ENCODE data around the gene GPRC5C.

GPRC5C gene

DNA sequence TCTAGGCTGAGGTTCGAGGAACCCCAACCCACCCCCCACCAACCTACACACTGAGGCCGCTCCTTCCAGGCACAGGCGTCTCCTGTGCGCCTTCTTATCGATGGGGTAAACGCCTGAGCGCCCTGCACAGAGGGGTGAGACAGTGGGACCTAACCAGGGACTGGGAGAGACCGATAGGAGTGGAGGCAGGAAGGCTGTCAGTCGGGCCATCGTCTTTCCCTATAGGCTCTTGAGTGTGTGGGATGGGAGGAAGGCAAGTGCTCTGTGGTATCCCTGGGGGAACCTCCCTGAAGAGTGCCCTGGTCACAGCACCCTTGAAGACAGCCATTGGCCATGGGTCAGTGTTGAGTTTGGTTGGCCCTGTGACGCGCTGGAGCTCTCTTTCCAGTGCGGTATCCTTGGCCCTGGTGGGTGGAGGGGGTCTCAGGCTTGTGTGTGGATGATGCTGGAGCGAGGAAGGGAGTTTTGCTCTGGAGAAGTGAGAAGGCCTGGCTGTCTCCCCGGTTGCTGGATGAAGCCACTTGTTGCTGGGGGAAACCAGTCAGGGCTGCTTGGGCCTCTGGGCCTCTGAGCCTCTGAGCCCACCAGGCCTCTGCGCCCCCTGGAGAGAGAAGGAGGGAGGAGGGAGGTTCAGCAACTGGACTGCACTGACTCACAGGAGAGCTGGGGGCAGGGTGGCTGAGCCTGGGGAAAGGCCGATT is 1.7 kb downstream of the GPRC5C start:
- DNase-seq = peak; percentile 44

DNA sequence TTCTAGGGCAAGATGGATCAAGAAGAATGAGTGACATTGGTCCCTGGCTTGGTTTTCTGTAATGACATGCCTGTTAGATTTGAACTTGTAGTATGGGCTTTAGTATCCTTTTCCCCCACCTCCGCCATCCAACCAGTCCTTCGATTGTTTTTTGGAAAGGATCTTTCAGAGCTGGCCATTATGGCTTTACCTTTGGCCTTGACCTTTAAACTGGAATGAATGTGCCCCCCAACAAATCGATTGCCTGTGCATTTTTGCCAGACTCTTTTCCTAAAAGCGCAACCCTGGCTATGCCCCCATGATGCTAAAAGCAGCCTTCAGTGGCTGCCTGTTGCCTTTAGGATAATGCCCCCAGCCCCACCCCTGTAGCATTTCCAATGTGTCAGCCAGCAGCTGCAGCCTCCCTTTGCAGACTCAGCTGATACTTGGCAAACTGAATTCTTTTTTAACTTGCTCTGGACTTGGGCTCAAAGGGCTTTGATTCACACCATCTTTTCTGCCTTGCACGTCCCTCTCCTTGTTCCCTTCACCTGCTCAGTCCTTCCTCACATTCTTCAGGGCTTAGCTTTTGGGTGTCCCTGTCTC is 4.0 kb downstream of the GPRC5C start:
- DNase-seq = peak; percentile 38

DNA sequence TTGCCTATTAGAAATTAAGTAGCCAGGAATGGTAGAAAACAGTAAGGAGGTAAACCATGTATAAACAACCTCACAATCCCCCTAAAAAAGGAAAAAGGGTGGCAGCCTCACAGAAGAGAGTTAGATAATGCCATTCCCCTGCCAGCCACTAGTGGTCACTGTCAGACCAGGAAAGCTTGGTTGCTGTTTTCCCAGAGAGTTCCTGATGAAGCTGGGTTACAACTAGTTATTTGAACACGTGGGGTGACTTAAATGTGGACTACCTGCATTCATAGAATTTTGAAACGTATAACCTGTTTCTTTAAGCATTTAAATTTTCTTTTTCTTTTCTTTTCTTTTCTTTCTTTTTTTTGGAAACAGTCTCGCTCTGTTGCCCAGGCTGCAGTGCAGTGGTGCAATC is 5.8 kb downstream of the GPRC5C start:
- peak; percentile 47 for DNase-seq

DNA sequence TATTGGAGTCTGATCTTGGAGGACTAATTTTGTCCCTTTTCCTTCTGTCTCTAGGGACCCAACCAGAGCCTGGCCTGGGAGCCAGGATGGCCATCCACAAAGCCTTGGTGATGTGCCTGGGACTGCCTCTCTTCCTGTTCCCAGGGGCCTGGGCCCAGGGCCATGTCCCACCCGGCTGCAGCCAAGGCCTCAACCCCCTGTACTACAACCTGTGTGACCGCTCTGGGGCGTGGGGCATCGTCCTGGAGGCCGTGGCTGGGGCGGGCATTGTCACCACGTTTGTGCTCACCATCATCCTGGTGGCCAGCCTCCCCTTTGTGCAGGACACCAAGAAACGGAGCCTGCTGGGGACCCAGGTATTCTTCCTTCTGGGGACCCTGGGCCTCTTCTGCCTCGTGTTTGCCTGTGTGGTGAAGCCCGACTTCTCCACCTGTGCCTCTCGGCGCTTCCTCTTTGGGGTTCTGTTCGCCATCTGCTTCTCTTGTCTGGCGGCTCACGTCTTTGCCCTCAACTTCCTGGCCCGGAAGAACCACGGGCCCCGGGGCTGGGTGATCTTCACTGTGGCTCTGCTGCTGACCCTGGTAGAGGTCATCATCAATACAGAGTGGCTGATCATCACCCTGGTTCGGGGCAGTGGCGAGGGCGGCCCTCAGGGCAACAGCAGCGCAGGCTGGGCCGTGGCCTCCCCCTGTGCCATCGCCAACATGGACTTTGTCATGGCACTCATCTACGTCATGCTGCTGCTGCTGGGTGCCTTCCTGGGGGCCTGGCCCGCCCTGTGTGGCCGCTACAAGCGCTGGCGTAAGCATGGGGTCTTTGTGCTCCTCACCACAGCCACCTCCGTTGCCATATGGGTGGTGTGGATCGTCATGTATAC is 8.0 kb downstream of the GPRC5C start:
- no peak for DNase-seq

DNA sequence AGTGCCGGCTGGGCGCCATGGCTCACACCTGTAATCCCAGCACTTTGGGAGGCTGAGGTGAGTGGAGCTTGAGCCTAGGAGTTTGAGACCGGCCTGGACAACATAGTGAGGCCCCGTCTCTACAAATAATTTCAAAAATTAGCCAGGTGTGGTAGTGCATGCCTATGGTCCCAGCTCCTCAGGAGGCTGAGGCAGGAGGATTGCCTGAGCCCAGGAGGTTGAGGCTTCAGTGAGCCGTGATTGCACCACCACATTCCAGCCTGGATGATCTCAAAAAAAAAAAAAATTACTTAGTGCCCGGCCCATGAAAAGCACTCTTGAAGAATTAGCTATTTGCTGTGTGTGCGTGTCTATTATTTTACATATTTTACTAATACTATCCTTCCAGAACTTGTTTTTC is 9.6 kb downstream of the GPRC5C start:
- DNase-seq = no peak

DNA sequence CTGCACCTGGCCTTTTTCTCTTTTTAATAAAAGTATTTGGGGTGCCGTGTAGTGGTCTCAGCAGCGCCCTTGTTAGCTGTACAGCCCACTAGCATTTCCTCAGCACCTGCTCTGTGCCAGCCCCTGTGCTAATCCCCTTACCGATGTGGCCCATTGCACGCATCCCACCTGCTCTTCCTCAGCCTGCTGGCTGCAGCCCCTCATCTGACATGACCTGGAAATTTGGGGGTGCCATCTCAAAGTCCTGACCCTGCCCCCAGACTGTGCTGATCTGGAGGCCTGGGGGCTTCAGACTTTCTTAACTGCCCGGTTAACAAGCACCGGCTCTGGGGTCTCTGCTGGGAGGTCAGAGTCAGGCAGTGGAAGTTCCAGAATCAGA is 10.4 kb downstream of the GPRC5C start:
- DNase-seq = no peak

DNA sequence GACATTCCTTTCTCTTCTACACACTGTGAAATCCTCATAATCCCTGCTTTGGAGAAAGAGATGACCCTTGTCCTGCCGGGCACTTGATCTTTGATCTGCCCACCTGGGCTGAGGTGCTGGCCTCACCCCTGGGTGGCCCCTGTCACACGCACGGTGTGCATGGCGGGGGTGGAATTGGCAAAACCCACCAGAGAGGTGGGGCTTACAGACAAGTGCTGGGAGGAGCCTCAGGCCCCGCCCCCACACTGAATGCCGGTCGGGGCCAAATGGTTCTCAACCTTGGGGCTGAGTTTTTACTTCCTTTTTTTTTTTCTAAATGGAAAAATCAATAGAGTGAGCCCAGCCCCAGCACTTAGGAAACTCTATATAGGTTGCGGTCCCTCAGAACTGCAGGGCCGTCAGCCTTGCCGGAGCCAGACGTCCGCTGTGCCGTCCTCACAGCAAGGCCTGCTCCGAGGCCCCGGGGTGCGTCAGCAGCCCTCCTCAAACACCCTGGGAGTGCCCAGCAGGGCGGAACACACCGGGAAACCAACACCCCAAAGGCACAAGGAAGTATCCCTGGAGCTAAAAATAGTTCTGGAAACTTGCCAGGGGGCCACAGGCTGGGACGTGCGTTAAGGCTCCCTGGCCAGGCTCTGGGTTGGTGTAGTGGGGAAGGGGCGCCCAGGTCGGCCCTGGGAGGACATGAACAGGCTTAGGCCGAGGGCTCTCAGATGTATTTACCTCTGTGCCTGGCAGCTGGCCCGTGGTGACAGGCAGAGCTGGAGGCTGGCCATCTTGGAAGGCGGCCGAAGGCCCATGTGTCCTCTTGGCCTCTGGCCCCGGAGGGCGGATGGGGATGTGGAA is 11.0 kb downstream of the GPRC5C start:
- DNase-seq = peak; percentile 96

DNA sequence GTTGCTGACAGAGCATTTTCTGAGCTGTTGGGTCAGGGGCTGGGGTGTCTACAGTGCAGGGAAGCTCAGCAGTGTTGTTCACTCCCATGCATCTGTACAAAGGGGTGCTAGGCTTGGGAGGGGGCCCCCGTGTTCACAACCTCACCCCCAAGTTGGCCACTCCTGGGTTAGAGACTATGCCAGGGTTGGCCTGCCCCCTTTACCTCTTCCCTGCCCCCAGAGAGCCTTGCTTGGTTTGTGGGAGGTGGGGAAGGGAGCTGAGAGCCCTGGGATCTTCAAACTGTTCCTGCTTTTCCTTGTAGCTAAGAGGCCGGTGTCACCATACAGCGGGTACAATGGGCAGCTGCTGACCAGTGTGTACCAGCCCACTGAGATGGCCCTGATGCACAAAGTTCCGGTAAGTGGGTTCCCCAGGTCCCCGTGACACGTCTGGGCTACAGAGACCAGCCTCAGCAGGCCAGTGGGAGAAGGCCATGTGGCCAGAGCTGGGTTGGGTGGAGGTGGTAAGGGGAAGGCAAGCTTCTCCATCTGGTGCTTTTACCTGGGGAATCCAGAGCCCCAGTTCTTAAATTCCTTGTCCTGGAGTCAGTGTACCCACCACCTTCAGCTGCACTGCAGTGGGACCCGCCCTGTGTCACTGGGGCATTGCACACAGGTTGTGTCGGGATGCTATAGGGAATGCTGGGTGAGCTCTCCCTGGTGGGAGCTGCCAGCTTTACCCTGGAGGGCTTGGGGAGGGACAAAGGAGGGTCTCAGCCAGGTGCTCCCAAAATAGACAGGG is 11.8 kb downstream of the GPRC5C start:
- no peak for DNase-seq

DNA sequence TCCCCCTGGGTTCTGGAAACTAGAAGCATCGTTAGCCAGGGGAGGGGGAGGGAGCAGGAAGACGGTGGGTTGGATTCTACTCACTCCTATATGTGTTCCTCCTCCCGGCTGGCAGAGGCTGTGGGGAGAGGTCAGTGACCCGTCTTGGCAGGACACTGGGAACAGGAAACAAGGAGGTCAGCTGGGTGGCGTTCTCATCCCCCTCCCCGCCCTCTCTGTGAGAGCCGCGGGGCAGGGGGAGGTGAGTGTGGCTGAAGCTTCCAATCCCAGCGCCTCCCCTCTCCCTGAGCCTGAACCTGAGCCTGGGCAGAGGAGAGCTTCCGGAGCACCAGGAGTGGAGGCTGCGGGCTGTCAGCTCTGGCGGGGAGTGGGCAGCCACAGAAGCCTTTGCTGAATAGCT is 12.5 kb downstream of the GPRC5C start:
- DNase-seq = no peak

DNA sequence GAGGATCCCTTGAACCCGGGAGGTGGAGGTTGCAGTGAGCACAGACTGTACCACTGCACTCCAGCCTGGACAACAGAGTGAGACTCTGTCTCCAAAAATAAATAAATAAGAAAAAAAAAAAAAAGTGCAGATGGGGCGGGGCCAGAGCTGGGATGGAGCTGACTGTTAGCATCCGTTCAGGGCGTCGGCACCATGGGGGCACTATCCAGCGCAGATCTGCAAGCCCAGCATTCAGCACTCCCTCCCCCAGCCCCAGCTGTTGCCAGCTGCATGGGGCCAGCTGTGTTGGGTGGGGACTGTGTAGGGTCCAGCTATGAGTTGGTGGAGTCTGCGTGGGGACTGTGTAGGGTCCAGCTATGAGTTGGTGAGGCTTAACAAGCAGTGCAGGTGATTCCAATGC is 13.3 kb downstream of the GPRC5C start:
- DNase-seq = no peak

DNA sequence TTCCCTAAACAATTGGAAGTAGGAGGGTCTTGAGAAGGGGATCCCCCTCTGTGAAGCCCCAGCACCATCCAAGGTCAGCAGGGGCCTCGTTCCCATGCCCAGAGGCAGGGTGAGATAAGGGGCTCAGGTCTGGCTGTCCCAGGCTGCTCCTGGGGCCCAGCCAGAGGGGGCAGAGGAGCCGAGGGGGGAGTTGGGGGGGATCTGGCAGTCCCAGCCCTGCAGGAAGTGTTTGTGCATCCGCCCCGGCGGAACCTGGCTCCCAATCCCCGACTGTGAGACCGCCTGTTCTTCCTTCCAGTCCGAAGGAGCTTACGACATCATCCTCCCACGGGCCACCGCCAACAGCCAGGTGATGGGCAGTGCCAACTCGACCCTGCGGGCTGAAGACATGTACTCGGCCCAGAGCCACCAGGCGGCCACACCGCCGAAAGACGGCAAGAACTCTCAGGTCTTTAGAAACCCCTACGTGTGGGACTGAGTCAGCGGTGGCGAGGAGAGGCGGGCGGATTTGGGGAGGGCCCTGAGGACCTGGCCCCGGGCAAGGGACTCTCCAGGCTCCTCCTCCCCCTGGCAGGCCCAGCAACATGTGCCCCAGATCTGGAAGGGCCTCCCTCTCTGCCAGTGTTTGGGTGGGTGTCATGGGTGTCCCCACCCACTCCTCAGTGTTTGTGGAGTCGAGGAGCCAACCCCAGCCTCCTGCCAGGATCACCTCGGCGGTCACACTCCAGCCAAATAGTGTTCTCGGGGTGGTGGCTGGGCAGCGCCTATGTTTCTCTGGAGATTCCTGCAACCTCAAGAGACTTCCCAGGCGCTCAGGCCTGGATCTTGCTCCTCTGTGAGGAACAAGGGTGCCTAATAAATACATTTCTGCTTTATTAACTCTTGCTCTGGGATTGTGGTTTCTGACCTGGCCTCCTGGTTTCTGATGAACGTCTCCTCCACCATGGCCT is 14.9 kb downstream of the GPRC5C start:
- DNase-seq = no peak

DNA sequence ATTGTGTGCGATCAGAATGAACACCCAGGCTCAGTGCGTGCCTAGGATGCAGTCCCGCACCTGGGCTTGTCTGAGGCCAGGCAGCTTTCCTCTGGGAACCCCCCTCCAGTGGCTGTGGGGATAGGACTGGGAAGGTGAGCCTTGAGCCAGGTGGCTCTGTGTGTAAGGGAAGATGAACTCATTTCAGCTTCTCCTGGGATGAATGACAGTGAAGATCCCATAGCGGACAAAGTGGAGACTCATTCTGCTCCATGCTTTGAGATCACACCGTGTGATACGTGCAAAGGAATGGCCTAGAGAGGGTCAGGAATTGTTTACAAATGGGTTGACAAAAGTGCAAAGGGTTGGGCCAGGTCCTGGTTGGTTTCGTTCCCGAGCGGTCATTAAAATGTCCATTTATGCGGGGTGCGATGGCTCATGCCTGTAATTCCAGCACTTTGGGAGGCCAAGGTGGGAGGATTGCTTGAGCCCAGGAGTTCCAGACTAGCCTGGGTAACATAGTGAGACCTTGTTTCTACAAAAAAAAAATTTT is 15.8 kb downstream of the GPRC5C start:
- DNase-seq = no peak

DNA sequence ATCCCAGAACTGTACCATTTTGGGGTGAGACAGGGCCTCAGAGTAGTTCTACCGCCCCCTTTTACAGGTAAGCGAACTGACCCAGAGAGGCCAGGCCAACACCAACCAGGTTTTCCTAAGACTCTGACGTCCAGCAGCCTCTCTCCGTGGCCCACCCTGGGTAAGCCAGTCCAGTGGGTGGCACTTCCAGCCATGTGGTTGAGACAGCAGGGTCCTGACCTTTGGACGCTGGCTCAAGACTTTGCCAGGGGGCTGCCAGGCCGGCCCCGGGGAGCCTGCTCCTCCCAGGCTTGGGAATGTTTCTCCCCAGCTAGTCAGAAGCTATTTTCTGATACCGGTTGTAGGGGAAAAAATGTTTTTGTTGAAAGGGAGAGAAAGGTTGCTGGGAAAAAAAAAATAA is 16.9 kb downstream of the GPRC5C start:
- no peak for DNase-seq

DNA sequence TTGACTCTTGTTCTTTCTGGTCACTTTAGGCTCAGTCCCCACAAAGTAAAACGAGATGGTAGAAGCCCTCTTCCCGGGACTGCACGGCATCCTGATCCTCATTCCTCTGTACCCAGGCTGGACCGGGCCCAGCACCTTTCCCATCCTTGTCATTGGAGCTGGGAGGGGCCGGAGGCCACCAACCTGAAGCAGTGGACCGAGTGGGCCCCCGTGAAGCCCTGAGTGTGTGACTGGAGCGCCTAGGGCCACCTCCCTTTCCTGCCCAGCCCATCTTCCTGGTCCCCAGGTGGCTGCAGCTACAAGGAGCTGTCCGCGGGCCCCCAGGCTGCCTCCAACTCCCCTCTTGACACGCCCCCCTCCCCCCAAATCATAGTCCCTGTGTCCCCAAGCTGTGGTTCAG is 17.4 kb downstream of the GPRC5C start:
- DNase-seq = no peak

DNA sequence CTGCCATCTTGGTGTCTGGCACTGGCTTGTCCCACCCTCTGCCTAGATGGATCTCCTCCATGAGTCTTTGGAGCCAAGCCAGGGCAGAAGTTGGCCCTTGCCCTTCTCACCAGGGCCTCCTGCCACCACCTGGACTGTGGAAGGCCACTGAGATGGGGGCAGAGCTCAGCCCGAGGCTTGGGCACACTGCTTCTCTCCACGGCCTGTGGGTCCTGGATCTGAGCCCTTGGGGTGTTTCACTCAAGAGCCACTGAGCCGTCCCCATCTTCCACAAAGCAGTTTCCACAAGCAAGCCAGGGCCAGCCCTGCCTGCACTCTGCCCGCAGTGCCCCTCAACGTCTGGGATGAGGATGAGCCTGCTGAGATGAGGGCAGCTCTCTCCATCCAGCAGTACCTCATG is 17.9 kb downstream of the GPRC5C start:
- DNase-seq = no peak

DNA sequence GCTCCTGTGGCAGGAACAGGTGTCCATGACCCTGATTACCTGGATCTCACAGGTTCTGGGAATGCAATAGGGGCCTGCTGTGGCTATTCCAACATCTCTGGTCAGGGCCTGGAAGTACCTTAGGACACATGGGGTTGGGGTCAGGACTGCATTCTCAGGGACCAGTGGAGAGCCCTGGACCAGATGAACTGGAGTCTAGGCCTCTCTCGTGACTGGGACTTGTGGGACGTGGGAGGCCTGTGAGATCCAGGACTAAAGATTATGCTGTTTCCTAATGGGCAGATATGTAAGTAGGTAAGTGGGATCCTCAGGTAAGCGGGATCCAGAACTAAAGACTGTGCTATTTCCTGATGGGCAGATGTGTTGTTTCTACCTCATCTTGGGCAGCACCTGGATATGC is 18.3 kb downstream of the GPRC5C start:
- DNase-seq = no peak

DNA sequence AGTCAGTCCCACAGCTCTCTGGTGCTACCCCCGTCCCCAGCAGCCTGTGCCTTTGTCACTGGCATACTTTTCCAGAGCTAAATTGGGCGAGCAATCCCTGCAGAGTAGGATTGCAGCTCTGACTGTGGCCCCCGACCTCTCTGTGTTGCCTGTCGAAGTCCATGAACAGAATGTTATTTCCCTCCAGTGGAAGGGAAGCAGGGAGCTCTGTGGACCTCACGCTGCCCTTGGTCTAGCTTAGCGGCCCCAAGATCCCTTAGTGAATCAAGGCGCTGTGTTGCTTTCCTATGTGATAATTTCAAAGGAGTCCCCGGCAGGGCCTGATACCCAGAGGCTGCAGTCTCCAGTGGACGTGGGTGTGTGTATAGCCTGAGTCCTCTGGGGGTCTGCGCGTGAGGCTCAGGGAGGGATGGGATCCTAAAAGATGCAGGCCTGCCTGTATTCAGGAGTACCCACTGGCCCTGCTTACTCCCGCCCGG is 19.1 kb downstream of the GPRC5C start:
- no peak for DNase-seq

DNA sequence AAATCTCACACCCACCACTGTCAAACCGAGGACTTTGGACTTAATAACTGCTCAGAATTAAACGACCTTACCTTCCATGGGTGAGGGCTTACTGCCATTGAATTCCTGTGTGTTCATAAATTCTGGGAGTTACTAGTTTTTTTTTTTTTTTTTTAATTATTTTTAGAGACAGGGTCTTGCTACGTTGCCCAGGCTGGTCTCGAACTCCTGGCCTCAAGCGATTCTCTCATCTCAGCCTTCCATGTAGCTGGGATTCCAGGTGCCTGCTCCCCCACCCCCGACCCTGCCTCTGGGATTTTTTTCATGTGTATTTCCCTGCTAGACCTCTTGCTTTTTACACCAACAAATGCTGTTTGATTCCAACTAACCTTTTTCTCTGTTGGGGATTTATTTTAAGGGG is 19.7 kb downstream of the GPRC5C start:
- DNase-seq = no peak

DNA sequence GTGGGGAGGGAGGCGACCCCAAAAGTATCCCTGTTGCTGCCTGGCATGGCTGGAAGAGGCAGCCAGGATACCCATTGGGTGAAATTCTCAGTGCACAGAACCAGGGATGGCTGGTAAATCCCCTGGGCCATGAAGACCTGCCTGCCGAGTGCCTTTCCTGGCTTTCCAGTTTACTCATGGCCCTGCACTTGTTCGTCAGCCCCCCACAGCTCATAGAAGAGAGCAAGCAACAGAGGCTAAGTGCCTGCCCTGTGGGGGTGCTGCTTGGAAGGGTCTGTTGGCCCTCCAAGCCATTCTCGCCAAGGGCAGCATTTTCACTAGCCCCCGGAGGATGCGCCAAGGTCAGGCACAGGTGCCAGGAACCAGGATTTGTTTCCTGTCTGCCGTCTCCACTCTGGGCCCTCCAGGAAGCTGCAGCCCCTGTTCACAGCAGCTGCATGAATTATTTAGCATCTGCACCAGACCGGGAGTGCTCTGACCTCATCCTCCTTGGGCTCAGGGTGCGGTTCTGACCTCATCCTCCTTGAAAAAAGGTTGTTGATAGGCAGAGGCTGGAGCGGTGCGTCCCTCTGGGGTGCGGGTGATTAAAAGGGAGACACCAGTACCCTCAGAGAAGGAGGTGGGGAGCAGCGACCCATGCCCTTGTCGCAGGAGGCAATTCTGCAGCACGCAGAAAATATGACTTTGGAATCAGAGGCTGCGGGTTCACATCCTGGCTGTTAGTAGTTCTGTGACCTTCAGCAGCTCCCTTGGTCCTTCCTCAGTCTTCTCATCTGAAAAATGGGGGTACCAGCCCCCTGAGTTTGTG is 20.3 kb downstream of the GPRC5C start:
- peak; percentile 92 for DNase-seq

All from DMS53 (cell line).